ENCODE measurements around the gene FOXD2.

FOXD2 gene

DNA sequence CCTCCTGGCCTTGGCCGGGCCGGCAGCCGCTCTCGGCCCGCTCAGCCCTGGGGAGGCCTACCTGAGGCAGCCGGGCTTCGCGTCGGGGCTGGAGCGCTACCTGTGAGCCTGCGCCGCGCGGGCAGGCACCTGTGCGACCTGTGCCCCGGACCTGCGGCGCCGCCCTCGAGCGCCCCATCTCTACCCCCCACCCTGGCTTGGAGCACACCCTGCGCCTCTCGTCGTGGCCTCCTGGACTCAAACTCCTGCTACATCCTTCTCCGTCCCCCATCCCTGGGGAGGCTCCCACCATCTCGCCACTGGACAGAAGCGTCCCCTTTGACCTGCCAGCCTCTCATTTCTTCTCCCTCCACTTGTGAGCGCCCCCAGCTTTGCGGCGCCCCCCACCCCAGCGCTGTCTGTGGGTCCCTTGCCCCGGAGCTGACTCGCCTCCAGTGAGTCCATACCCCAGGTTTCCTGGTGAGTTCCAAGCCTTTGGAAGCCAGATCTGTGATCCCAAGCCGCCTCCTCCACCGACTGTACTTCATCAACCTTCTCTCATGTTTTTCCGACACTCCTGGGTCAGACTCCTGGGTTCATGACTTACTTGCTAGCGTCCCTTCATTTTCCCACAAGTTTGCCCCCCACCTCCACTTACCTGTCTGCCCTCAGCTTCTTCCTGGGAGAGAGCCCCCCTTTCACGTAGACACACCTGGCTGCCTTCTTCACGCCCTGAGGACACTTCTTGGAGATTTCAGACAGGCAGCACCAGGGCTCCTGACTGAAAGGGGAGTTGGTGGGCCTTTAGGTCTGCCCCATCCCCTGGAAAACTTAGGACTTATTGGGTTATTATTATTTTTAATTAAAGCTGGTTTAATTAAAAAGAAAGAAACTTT lies 20.4 kb upstream of the FOXD2 start:
- DNase-seq: no peak

DNA sequence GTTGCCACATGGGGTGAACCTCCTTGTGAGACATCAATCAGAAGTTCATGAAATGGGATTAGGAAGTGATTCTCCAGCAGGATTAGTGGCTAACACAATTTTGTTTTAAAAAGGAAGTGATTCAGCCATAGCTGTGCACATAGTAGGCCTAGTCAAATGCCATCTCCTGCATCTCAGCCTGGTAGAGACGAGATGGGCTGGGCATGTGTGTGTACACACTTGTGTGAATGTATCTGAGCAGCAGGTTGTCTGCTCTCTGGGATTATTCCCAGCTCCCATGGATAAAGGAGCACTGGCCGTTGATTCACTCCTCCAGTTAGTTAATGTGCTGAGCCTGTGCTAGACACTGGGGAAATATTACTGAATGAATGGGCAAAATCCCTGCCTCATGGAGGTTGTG lies 19.7 kb upstream of the FOXD2 start:
- DNase-seq: no peak

DNA sequence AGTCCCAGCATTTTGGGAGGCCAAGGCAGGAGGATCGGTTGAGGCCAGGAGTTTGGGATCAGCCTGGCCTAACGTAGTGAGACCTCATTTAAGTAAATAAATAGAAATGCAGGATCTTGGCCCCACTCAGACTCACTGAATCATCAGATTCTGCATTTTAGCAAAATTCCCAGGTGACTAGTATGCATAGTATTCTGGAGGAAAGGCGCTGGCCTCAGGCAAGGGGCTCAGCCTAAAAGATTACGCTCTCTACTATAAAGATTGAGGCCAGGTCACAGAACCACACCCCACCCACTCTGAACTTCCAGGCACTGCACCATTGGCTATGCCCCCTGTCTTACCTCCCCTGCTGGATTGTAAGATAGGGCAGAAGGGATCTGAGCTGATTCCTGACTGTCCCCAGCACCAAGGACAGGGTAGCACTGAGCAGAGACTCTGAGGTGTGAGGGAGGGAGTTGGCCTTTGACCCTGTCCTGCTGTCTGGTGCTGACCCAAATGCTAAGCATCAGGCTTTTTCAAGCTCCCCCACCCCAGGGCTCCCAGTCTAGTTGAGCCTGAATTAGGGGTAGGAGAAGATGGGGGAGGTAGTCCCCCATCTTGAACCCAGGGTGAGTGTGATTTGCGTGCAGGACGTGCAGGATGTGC lies 19.0 kb upstream of the FOXD2 start:
- DNase-seq: no peak

DNA sequence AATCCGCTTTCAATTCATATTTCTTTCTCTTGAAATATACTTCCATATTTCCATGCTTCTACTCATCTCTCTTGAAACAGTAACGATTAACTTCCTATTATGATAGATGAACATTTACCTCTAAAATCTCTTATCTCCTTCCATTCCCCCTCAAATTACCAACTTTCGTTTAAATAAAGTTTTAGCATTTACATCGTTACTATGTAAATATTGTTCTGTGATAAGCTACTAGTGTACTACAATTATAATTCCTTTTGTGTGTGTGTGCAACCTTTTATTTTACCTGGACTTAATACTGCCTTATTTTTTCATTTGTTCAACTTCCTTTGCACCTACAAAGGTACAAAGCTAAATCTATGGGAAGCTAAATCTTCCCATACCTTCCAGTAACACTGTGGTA lies 17.3 kb upstream of the FOXD2 start:
- no peak for DNase-seq

DNA sequence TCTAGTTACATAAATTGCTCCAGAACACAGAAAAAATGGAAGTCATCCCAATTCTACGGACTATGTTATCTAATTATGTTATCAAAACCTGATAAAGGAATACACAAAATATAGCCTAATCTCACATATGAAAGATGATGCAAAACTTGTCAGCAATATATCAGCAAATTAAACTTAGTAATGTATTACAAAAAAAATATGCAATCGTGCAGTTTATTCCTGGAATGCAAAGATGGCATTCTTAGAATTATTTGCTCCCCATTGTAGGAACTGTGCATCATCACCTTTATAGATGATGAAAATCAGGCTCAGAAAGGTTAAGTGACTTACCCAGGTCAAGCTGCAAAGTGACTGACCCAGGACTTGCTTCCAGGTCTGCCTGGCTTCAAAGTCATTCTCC lies 14.0 kb upstream of the FOXD2 start:
- DNase-seq: no peak

DNA sequence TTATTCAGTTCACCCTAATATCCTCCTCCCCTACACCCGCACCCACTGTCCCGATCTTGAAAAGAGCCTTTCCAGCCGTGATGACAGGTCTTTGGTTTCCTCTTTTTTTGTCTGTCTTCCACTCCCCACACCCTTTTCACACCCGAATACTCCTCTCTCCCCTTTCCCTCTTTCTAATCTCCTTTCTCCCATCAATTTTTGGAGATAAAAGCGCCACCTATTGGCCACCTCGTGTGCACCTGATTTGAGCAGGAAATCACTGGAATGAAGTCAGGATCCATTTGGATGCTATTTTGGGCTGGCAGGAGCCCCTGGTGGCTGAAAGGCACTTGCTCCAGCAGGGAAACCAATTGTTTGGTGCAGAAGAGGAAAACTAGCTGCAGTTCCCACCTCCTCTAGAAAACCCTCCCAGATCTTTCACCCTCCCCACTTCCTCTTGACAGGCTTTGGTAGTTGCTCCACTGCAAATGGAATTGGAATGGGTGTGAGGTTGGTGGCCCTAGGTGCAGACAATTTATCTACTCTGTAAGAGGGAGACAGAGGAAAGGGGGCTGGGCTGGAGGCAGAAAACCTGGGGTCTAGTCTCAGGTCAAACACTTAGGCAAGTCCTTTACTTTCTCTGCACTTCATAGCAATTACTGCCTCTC lies 13.4 kb upstream of the FOXD2 start:
- DNase-seq: no peak

DNA sequence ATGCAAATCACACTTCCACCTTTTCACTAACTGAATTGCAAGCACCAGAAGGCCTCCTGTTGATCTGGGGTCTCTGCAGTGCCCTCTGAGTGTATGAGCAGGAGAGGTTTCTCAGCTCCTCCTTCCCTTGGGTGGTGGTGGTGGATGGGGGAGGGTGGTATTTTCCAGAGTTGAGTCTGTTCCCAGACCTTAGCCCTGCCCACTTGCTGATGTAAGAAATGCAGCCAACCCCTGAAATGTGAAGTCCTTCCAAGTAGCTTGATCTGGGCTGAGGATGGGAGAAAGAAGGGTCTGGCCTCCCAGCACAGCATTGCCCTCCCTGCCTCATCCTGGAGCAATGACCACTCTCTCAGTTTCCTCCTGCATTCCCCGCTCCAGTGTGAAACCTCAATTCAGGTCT lies 6.3 kb upstream of the FOXD2 start:
- DNase-seq: no peak

DNA sequence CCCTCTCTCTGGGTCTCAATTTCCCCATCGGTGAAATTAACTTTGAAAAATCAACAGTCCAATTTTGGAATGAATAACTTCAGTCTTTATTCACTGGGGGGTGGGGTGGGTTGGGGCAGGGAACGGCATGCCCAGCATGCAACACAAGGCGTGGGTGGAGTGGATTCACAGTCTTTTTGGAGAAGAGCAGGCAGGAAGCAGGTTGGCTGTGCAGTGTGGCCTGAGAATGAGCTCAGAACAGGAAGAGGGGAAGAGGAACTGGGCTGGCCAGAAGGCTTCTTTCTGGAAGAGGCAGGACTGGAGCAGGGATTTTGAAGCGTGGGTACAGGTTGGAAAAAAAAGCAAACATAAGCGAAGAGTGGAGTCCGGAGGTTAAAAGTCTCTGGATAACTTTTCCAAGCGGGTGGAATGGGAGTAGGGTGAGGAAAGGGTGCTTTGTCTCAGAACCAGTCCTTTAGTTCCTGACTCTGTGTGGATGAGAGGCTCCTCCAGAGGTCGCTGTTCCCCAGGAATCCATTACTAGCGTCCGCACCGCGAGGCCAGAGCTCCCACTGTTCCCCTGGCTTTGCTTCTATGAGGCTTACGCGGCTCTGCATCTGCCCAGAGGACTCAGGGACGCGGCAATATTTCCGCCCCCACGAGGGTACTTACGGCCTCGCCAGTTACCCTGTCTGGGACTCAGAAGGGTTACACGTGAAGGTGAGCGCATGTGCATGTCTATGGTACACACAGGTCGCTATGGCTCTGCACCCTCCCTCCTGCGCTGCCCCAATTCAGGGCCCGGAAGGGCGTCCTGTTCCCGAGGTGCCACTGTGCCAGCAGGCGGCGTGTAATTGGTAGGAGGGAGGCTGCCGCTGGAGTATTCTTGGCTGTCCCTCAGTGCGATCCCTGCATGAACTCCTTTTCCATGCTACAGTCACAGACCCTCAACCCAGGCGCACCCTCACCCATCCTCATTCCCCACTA lies 5.5 kb upstream of the FOXD2 start:
- peak; percentile 44 for DNase-seq

DNA sequence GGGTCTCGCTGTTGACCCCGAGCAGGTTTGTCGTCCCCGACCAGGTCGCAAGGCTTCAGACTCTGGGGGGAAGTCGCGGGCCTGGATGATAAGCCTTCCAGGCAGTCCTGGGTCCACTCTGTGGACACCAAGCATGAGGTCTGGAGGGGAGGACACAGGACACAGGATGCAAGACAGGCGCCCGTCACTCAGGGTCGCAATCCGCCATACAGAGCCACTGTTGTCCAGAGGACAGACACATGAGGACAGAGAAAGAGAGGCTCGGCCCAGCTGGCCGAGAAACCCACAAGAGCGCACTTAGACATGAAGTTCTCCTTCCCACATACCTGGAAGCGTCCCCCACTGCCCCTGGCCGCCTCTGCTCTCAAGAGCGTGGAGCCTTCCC lies 4.8 kb upstream of the FOXD2 start:
- no peak for DNase-seq

DNA sequence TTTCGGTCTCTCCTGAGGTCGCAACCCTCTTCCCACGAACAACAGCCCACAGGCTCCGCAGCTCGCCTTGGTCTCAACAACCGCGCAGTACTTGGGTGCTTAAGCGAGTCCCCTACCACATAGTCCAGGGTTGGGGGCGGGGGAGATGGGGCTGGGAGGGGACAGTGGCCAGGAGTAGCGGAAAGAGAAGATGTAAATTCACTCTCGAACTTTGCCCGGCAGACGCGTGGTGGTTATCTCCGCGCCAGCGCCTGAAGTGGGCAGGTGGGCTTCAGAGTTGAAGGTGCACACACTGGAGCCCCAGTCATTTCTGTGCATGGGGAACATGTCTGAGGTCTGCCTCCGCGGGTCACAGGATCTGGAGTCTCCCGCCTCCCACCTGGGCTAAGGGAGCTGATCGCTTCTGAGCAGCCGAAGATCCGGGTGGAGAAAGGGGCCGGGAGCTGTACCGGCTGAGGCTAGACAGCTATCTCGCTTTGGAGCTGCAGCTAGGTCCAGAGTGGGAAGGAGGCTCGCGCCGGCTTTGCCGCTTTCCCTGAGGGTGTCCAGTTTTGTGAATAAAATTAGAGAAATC lies 4.3 kb upstream of the FOXD2 start:
- no peak for DNase-seq

DNA sequence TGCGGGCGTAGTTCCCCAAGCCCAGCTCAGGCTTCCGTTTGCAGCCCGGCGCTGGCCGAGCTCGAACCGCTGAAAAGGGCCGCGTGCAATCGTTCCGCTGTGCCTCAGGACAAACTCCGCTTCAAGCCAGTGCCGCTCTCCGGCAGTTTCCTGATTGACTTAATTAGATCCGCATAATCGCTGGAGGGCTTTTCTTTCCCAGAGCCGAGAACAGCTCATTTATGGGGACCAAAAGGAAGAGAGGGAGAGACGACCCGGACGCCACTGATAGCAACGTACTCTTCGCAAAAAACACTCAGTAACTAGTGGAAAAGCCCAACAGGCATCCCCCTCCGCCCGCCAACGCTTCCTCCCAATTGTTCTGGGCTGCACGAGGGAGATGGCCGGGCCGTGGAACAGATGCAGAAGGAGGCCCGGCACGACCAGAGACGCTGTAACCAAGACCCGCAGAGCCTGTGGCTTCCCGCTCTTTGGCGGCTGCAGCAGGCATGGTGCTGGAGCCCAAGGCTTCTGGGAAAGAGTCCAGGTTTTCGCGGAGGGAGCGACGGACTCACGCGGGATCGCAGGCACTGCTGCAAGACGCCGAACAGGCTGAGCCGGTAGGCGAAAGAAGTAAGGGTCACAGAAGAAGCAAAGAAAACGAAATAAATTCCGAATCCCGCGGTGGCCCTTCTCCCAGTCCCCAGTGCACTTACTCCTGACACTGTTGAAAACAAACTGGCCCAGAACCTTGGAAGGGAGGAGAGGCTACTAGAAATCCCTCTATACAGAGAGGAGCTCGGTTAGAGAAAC lies 3.6 kb upstream of the FOXD2 start:
- DNase-seq: no peak

DNA sequence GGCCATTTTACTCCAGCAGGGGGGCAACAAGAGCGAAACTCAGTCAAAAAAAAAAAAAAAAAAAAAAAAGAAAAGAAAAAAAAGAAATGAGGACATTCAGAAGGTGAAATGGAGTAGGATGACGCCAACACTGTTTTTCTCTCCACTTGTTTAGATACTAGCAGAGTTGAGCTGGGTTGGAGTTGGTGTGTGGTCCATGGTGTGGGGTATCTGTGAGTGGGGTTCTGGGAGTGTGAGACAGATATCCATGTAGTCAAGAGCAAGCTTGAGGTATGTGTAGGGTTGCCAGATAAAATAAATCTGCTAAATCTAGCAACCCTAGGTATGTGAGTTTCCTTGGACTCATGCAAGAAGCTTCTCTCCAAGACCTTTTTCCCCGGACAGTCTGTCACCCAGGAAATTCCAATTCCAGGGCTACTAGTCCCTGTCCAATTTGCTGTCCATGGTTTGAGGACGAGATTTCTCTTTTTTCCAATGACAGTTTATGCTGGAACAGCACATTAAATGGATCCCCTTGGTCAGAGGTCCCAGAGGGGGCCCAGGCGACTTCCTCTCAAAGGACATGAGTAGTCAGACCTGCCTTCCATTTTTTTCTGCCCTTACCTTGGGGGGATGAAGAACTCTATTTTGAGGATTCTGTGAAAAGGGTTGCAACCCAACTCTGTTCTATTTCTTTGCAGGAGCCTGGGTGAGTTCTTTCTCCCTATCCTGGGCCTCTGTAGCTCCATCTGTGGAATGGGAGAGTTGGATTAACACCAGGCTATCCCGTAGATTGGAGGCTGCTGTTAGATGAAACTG lies 2.1 kb upstream of the FOXD2 start:
- no peak for DNase-seq

DNA sequence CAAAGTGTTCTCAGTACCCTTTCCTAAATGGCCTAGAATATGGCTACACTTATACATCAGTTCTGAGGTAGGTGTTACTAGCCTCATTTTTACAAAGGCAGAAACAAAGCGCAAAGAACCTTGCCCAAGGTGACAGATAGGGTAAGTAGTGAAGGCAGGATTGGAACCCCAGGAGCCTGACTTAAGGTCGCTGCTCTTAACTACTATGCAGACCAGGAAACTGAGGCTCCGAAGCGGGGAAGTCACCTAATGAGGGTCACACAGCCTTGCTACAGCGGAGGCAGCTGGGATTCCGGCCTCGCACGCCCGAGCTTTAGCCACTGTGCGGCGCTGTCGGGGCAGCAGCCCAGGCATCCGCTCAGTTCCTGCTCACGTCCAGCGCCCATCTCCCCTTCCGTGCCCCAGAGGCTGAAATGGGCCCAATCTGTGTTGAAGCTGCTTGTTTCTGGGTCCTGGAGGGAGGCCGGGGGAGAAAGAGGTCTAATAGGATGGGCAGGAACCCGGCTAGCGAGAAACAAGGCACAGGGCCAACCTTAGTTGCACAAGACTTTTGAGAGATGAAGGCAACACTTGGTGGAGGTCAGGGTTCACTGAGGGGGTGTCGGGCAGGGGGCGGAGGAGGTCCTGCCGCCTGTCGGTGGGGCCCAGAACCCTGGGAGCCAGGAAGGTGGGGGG lies 1.4 kb upstream of the FOXD2 start:
- peak; percentile 69 for DNase-seq

DNA sequence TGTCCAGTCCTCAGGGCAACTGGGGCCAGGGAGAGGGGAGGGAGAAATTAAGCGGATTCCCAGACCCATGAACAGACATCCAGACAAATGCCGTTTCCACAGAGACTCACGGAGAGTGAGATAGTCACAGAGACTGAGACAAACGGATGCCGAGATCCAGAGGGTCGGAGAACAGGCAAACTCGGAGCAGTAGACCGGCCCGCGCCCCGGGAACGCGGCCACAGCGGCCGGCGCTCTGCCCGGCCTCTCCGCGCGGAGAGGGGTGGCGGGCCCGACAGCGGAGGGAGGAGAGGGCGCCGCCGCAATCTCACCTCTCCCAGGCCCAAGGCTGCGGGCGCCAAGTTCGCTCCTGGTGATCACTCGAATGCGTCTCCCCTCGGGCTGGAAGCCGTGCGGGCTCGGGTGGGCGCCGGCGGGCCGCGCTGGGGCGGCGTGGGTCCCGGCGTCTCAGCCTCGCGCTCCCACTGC lies 831 bp upstream of the FOXD2 start:
- DNase-seq: no peak

DNA sequence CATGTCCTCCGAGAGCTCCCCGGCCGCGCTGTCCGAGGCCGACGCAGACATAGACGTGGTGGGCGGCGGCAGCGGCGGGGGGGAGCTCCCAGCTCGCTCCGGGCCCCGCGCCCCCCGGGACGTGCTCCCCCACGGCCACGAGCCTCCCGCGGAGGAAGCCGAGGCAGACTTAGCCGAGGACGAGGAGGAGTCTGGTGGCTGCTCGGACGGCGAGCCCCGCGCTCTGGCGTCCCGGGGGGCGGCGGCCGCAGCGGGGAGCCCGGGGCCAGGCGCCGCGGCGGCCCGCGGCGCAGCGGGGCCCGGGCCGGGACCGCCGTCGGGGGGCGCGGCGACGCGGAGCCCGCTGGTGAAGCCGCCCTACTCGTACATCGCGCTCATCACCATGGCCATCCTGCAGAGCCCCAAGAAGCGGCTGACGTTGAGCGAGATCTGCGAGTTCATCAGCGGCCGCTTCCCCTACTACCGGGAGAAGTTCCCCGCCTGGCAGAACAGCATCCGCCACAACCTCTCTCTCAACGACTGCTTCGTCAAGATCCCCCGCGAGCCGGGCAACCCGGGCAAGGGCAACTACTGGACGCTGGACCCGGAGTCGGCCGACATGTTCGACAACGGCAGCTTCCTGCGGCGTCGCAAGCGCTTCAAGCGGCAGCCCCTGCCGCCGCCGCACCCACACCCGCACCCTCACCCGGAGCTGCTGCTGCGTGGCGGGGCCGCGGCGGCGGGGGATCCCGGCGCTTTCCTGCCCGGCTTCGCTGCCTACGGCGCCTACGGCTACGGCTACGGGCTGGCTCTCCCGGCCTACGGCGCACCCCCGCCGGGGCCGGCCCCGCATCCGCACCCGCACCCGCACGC lies 547 bp downstream of the FOXD2 start:
- no peak for DNase-seq

DNA sequence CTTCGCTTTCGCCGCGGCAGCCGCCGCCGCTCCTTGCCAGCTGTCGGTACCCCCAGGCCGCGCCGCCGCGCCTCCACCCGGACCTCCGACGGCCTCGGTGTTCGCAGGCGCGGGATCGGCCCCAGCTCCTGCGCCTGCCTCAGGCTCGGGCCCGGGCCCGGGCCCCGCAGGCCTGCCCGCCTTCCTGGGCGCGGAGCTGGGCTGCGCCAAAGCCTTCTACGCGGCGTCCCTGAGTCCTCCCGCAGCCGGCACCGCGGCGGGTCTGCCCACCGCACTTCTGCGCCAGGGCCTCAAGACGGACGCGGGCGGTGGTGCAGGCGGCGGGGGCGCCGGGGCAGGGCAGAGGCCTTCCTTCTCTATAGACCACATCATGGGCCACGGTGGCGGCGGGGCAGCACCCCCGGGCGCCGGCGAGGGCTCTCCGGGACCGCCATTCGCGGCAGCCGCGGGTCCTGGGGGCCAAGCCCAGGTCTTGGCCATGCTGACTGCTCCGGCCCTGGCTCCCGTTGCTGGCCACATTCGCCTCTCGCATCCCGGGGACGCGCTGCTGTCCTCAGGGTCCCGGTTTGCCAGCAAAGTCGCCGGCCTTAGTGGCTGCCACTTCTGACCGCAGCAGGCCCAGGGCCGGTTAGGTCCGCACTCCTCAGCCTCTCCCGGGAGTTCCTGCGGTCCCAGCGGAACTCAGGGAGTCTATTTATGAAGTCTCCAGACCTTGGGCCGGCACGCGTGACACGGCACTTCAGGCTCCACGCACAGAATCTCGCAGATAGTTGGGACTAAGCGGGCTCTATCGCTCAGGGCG lies 1.4 kb downstream of the FOXD2 start:
- no peak for DNase-seq

DNA sequence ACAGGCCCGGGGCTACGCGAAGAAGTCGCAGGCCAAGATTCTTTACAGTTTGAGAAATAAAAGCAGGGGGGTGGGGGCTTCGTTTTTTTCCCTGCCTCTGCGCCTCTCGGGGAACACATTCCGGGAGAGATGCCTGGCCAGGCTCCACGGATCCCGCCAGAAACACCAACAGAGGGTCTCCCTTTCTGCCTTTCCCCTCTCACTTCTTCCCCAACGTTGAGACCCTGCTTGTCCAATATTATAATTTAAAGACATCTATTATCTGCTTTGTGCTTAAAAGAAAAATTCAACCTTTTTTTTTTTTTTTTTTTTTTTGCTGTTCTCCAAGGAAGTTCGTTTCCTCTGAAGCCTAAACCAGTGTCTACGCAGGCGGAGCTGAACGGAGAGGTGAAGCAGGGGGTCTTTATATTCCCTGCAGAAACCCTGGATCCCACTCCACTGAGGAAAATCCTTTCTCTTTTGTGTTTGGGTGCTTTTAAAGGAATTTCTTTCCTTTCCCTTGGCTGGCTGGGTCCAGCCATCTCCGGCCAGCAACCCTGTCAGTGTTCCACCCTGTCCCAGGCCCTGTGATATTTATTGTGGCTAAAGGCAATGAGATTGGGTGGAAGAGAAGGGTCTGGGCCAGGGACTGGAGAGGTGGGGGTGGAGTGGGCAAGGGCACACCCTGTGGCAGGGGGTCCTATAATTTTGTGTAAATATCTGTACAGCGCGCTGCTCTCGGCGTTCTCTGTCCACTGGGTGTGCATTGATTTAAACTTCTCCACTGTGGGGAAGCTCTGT lies 2.2 kb downstream of the FOXD2 start:
- DNase-seq: no peak
